ENCODE results near the gene BCOR. TPM values are rescaled to one million over a fixed set of nuclear protein-coding genes. Genes with fewer than 3 reads are reported as not detected.

The BCOR gene
- total RNA-seq, 2 experiments from 2014 or later: 48.0 to 64.3 TPM

DNA sequence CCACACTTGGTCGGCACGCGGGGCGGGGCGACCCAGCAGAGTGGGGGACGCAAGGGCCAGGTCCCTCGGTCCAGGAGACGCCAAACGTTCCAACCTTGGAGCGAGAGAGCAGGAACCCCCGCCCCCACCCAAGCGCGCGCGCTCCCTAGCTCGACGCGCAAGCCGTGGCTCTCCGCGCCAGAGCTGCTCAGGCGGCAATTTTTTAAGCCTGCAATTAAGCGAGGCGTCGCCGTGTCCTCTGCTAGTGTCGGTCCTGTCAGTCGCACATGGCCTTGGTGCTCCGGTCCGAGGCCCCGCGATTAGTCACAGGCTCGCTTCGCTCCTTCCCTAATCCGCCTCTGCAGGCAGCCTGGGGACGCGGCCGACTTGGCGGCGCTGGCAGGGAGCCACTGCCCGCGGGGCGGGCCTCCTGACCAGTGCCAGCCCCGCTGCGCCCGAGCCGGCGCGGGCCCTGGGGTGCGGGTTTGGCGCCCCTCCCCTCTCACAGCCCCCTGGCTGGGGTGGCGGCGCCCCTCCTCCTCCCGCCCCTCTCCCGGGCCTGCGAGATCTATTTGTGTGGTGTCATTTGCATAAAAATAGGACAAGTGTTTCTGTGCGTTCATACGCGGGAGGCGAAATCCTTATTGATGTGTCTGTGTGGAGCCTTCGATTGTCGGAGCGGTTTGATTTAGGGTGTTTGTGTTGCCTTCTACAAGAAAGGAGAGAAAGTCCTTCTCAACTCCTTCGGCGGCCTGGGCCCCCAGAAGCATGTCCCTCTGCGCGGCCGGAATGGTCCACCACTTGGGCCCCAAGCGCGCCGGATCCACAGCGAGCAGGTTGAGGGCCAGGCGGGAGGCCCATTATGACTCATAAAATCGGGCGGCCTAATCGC, 9.8 kb upstream of the BCOR start:
- POLR2A ChIA-PET: no interaction called here
- Histone ChIP-seq H3K79me2 (ENCODE audit: insufficient read depth, low read depth, low read length) (no peaks in the 10 kb centered on the region), H4K20me1 (ENCODE audit: insufficient read depth, low read length) (no peaks in the 10 kb centered on the region), H2AFZ (ENCODE audit: low read length) (no peak overlapping the region; the same call in 1 of the 2 replicates), H3K4me3 (ENCODE audit: low read depth, low read length, poor library complexity, severe bottlenecking) (peak overlapping the region; percentile 76), H3K4me2 (ENCODE audit: low read length) (peak overlapping the region; percentile 90), H3K9me3 (ENCODE audit: low read length) (no peaks in the 10 kb centered on the region), H3K36me3 (ENCODE audit: insufficient read depth, low read length) (no peaks in the 10 kb centered on the region), H3K9me2 (ENCODE audit: insufficient read depth, low read length) (no peaks in the 10 kb centered on the region), H3K27ac (ENCODE audit: low read depth, low read length, poor library complexity, severe bottlenecking) (peak overlapping the region; percentile 74), H3K4me1 (ENCODE audit: insufficient read depth, low read length, poor library complexity, severe bottlenecking) (peaks cover 57% of the 10 kb centered on the region)
- TF ChIP-seq, protein P1, sequence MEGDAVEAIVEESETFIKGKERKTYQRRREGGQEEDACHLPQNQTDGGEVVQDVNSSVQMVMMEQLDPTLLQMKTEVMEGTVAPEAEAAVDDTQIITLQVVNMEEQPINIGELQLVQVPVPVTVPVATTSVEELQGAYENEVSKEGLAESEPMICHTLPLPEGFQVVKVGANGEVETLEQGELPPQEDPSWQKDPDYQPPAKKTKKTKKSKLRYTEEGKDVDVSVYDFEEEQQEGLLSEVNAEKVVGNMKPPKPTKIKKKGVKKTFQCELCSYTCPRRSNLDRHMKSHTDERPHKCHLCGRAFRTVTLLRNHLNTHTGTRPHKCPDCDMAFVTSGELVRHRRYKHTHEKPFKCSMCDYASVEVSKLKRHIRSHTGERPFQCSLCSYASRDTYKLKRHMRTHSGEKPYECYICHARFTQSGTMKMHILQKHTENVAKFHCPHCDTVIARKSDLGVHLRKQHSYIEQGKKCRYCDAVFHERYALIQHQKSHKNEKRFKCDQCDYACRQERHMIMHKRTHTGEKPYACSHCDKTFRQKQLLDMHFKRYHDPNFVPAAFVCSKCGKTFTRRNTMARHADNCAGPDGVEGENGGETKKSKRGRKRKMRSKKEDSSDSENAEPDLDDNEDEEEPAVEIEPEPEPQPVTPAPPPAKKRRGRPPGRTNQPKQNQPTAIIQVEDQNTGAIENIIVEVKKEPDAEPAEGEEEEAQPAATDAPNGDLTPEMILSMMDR (conservative IDR thresholded peaks at IDR 0.05; ENCODE audit: low read length): no peak
- no peak for TF ChIP-seq EZH2phosphoT487 (IDR thresholded peaks at IDR 0.05; ENCODE audit: borderline replicate concordance, low read depth, low read length)
- no TSS peak for BruUV-seq (replicated peaks)
- DNase-seq (ENCODE audit: low spot score): no peak
- CTCF ChIA-PET (ENCODE audit: unreplicated experiment): interaction anchor here (0.5 to 0.6 kb wide), 3 partner anchors 11 to 112 kb away, joined by 3 to 9 read pairs (median 3); no protein-coding TSS in a partner anchor
- intact Hi-C loops (cut with micrococcal nuclease; ENCODE audit: unreplicated experiment): no loop called here

DNA sequence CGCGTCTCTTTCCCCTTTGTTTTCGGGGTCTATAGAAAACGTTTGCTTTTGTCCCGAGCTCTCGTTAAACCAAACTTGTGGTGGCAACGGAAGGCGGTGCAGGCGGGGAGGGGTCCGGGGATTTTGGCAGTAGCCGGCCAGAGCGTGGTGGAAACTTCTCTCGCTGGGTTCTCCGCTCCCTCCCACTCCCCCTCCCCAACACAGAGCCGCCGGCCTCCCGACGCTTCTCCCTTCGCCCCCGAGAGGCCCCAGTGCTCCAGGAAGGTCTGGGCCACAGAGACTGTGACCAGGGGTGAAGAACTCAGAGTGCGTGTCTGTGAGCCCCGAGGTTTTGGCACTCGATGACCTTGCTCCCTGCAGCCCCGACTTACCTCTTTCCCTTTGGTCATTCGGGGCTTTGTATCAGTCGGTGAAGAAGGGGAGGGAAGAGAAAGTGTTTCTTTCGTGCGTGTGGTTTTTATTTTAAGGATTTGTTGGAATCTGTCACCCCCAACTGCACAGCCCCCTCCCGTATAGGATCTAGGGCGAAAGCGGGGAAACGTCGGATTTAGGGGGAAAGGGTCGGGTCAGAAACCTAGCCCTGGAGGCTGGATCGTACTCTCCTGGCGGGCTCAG, 9.0 kb upstream of the BCOR start:
- Histone ChIP-seq H3K36me3 (ENCODE audit: insufficient read depth, low read length) (no peaks in the 10 kb centered on the region), H3K9me2 (ENCODE audit: insufficient read depth, low read length) (no peaks in the 10 kb centered on the region), H3K4me2 (ENCODE audit: low read length) (peak overlapping the region; percentile 90), H3K4me1 (ENCODE audit: insufficient read depth, low read length, poor library complexity, severe bottlenecking) (peaks cover 64% of the 10 kb centered on the region), H2AFZ (ENCODE audit: low read length) (no peak overlapping the region; the same call in 1 of the 2 replicates), H3K4me3 (ENCODE audit: low read depth, low read length, poor library complexity, severe bottlenecking) (peak overlapping the region; percentile 76), H3K9me3 (ENCODE audit: low read length) (no peaks in the 10 kb centered on the region), H3K79me2 (ENCODE audit: insufficient read depth, low read depth, low read length) (no peaks in the 10 kb centered on the region), H3K27ac (ENCODE audit: low read depth, low read length, poor library complexity, severe bottlenecking) (peak overlapping the region; percentile 74), H4K20me1 (ENCODE audit: insufficient read depth, low read length) (no peaks in the 10 kb centered on the region)
- ChIA-PET CTCF (ENCODE audit: unreplicated experiment) (no interaction called here), POLR2A (interaction anchor here (1.0 to 1.5 kb wide), 2 partner anchors 9 to 10 kb away, joined by 3 to 6 read pairs; no protein-coding TSS in a partner anchor)
- intact Hi-C loops (cut with micrococcal nuclease; ENCODE audit: unreplicated experiment): no loop called here
- TSS peak; percentile 84 for BruUV-seq (replicated peaks)
- DNase-seq (ENCODE audit: low spot score): no peak
- no peak for TF ChIP-seq EZH2phosphoT487 (IDR thresholded peaks at IDR 0.05; ENCODE audit: borderline replicate concordance, low read depth, low read length)
- TF ChIP-seq, protein P1 (conservative IDR thresholded peaks at IDR 0.05; ENCODE audit: low read length): no peak
